Astrocyte (in vitro differentiated cells and primary cell): ENCODE data around the gene UGDH. TPM values are rescaled to one million over a fixed set of nuclear protein-coding genes. Genes with fewer than 3 reads are reported as not detected.
A peak's percentile ranks its signal among the peaks of the same experiment; 100 is the strongest.

Experiments
- DNase-seq: peaks from one replicate; pipeline ENCODE4 v3.0.0-alpha.2; 2010; ENCODE audit warnings: low read depth
- FAIRE-seq: peaks from 2 replicates; lab custom pipeline; 2011; peaks lifted over from hg19 to GRCh38; lab: Jason Lieb, UNC
- H2AFZ ChIP-seq: 2 replicates; pipeline ENCODE4 v1.6.0; 2012; ENCODE audit warnings: low read depth, low read length, inconsistent platforms
- H3K27ac ChIP-seq: 2 replicates; pipeline ENCODE4 v1.5.1; 2011; ENCODE audit warnings: low read depth, low read length, inconsistent platforms
- H3K27me3 ChIP-seq: 2 replicates; pipeline ENCODE4 v1.6.0; 2011; ENCODE audit warnings: low read length, inconsistent platforms; ENCODE audit not compliant: insufficient read depth
- H3K36me3 ChIP-seq: 2 replicates; pipeline ENCODE4 v1.5.1; 2011; ENCODE audit warnings: low read length, inconsistent platforms; ENCODE audit not compliant: insufficient read depth
- H3K4me1 ChIP-seq: 2 replicates; pipeline ENCODE4 v1.5.1; 2011; ENCODE audit warnings: low read length, inconsistent platforms; ENCODE audit not compliant: insufficient read depth
- H3K4me2 ChIP-seq: 2 replicates; pipeline ENCODE4 v1.6.0; 2012; ENCODE audit warnings: low read length, inconsistent platforms
- H3K4me3 ChIP-seq: 2 replicates; pipeline ENCODE4 v1.5.1; 2011; ENCODE audit warnings: low read depth, mild to moderate bottlenecking, low read length, inconsistent platforms; ENCODE audit not compliant: insufficient read depth
- H3K79me2 ChIP-seq: 2 replicates; pipeline ENCODE4 v1.6.0; 2012; ENCODE audit warnings: mild to moderate bottlenecking, low read length, inconsistent platforms; ENCODE audit not compliant: insufficient read depth
- H3K9ac ChIP-seq: 2 replicates; pipeline ENCODE4 v1.6.0; 2012; ENCODE audit warnings: mild to moderate bottlenecking, low read length, inconsistent platforms
- H3K9me3 ChIP-seq: 2 replicates; pipeline ENCODE4 v1.5.1; 2012; ENCODE audit warnings: low read depth, mild to moderate bottlenecking, low read length, inconsistent platforms; ENCODE audit not compliant: insufficient read depth
- H4K20me1 ChIP-seq: 2 replicates; pipeline ENCODE4 v1.6.0; 2012; ENCODE audit warnings: low read length, inconsistent platforms; ENCODE audit not compliant: insufficient read depth
- H3K27ac Mint-ChIP-seq: one replicate; pipeline ENCODE4 v1.8.0; 2021; ENCODE audit warnings: mild to moderate bottlenecking, mixed read lengths; ENCODE audit not compliant: unreplicated experiment
- H3K27me3 Mint-ChIP-seq: one replicate; pipeline ENCODE4 v1.8.0; 2021; ENCODE audit warnings: low read depth, mixed read lengths; ENCODE audit not compliant: unreplicated experiment
- H3K36me3 Mint-ChIP-seq: one replicate; pipeline ENCODE4 v1.8.0; 2021; ENCODE audit warnings: low read depth, mixed read lengths; ENCODE audit not compliant: unreplicated experiment
- H3K4me1 Mint-ChIP-seq: one replicate; pipeline ENCODE4 v1.8.0; 2021; ENCODE audit warnings: low read depth, mixed read lengths; ENCODE audit not compliant: unreplicated experiment
- H3K4me3 Mint-ChIP-seq: one replicate; pipeline ENCODE4 v1.8.0; 2021; ENCODE audit warnings: mild to moderate bottlenecking, moderate library complexity, mixed read lengths; ENCODE audit not compliant: unreplicated experiment
- H3K9me3 Mint-ChIP-seq: one replicate; pipeline ENCODE4 v1.8.0; 2021; ENCODE audit warnings: mild to moderate bottlenecking, mixed read lengths; ENCODE audit not compliant: unreplicated experiment
- CTCF ChIP-seq: IDR thresholded peaks from 2 replicates; pipeline ENCODE4 v1.5.1; 2011; ENCODE audit warnings: low read depth, mild to moderate bottlenecking, inconsistent platforms, low read length, moderate library complexity; ENCODE audit not compliant: insufficient read depth
- EZH2 ChIP-seq: IDR thresholded peaks from 2 replicates; pipeline ENCODE4 v1.6.1; 2012; ENCODE audit warnings: mild to moderate bottlenecking, low read length, inconsistent platforms; ENCODE audit not compliant: insufficient read depth
- total RNA-seq: library from RNA; stranded (reverse); gene quantifications from 2 replicates; pipeline ENCODE4 v1.2.1, GENCODE V29; 2021

The UGDH gene
- total RNA-seq, 1 donor from 2014 or later: 114 TPM

- peaks cover 9% of the 10 kb centered on the region for H4K20me1 ChIP-seq
- Mint-ChIP-seq H3K27me3 (no peaks in the 10 kb centered on the region), H3K4me1 (peaks cover 1% of the 10 kb centered on the region), H3K4me3 (no peak overlapping the region), H3K36me3 (peaks cover 44% of the 10 kb centered on the region), H3K27ac (no peak overlapping the region), H3K9me3 (peaks cover 29% of the 10 kb centered on the region)
- H3K4me1 ChIP-seq: peaks cover 3% of the 10 kb centered on the region
- H2AFZ ChIP-seq: no peak overlapping the region
- FAIRE-seq (no peak), DNase-seq (no peak)
- H3K4me2 ChIP-seq: no peak overlapping the region
- peaks cover 3% of the 10 kb centered on the region for H3K9me3 ChIP-seq
- H3K27me3 ChIP-seq: no peaks in the 10 kb centered on the region
- H3K36me3 ChIP-seq: no peaks in the 10 kb centered on the region
- H3K79me2 ChIP-seq: peaks cover 34% of the 10 kb centered on the region
- H3K9ac ChIP-seq: no peak overlapping the region
- H3K4me3 ChIP-seq: no peak overlapping the region
- no peak for TF ChIP-seq EZH2
- no peak for TF ChIP-seq CTCF
- no peak overlapping the region for H3K27ac ChIP-seq
Measured at GRCh38 chr4:39530682-39531081, 3.4 kb upstream of the UGDH start.

GRCh38 chr4:39529534-39529933 lies 2.3 kb upstream of the UGDH start:
- H3K36me3 Mint-ChIP-seq: peaks cover 37% of the 10 kb centered on the region
- Histone ChIP-seq H3K27ac (no peak overlapping the region), H3K4me1 (peaks cover 6% of the 10 kb centered on the region), H3K4me2 (no peak overlapping the region), H3K27me3 (no peaks in the 10 kb centered on the region), H3K4me3 (no peak overlapping the region), H3K9me3 (peaks cover 3% of the 10 kb centered on the region), H2AFZ (no peak overlapping the region), H3K79me2 (peaks cover 46% of the 10 kb centered on the region), H3K9ac (no peak overlapping the region), H3K36me3 (no peaks in the 10 kb centered on the region), H4K20me1 (peaks cover 16% of the 10 kb centered on the region)
- no peak for DNase-seq
- peak overlapping the region; percentile 100 for H3K4me3 Mint-ChIP-seq
- H3K27me3 Mint-ChIP-seq: no peaks in the 10 kb centered on the region
- H3K4me1 Mint-ChIP-seq: peaks cover 5% of the 10 kb centered on the region
- FAIRE-seq: no peak
- H3K27ac Mint-ChIP-seq: no peak overlapping the region
- peaks cover 29% of the 10 kb centered on the region for H3K9me3 Mint-ChIP-seq
- TF ChIP-seq CTCF (no peak), EZH2 (no peak)

- TF ChIP-seq EZH2 (no peak), CTCF (no peak)
- H3K36me3 ChIP-seq: no peaks in the 10 kb centered on the region
- no peak for FAIRE-seq
- H3K9me3 ChIP-seq: peaks cover 3% of the 10 kb centered on the region
- peak overlapping the region; percentile 82 for H2AFZ ChIP-seq
- H3K9ac ChIP-seq: peak overlapping the region; percentile 97
- peaks cover 13% of the 10 kb centered on the region for H3K4me1 ChIP-seq
- H3K4me2 ChIP-seq: peak overlapping the region; percentile 90
- peaks cover 10% of the 10 kb centered on the region for H3K4me1 Mint-ChIP-seq
- H3K79me2 ChIP-seq: peaks cover 60% of the 10 kb centered on the region
- H3K36me3 Mint-ChIP-seq: peaks cover 29% of the 10 kb centered on the region
- peak overlapping the region; percentile 87 for H3K4me3 ChIP-seq
- H3K27ac ChIP-seq: peak overlapping the region; percentile 97
- no peaks in the 10 kb centered on the region for H3K27me3 Mint-ChIP-seq
- H3K27ac Mint-ChIP-seq: peak overlapping the region; percentile 83
- DNase-seq: peak; percentile 72
- peak overlapping the region; percentile 100 for H3K4me3 Mint-ChIP-seq
- H3K27me3 ChIP-seq: no peaks in the 10 kb centered on the region
- peaks cover 24% of the 10 kb centered on the region for H4K20me1 ChIP-seq
- H3K9me3 Mint-ChIP-seq: peaks cover 27% of the 10 kb centered on the region
Measured at GRCh38 chr4:39528061-39528465, 824 bp upstream of the UGDH start.
